ENCODE results near the gene OSBPL7. TPM values are rescaled to one million over a fixed set of nuclear protein-coding genes. Genes with fewer than 3 reads are reported as not detected.

The OSBPL7 gene
- total and polyA plus RNA-seq, 4 donors, result 7.6 to 25.3 (median 11.0) TPM

DNA sequence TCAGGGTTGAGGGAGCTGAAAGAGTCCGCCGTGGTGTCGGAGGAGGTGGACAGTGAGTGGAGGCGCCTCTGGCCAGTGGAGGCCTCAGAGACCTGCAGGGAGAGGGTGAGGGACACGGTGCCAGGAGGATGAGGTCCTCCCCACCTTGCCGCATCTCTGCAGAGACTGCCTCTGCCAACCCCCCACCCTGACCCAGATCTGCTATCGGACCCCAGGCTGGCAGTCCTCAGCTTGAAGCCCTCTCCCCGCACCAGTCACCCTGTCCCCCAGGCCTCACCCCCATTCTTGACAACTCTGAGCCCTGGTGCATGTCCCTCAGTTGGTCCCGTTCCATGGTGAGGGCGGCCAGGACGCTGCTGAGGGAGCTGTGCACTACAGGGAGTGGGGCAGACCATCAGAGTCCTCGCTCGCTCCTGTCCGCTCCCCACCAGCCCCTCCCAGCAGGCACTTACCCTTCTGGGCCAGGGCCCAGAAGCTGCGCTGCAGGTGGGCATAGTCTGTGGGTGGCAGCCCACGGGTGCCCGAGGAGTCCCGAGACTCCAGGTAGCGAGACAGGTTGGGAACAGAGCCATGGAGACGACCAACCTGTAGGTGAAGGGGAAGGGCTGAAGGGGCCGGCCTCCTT lies 5.4 kb downstream of the OSBPL7 start:
- DNase-seq, result no peak
- 96% methylated on average over 20 to 21 of the region's 21 CpGs for WGBS, 2 donors

GRCh38 chr17:47815106-47815918 lies 6.3 kb downstream of the OSBPL7 start:
- no peaks in the 10 kb centered on the region for H3K9me3 ChIP-seq (ENCODE audit: control insufficient read depth in 4 of 4, insufficient read depth in 3 of 4, low read length in 3 of 4)
- no peak overlapping the region for H3K4me3 ChIP-seq
- peaks cover 3 to 68% (median 16%) of the 10 kb centered on the region in 4 donors for H3K36me3 ChIP-seq (ENCODE audit: control insufficient read depth in 4 of 4, insufficient read depth in 4 of 4, low read length in 4 of 4)
- no peak for ATAC-seq (ENCODE audit: insufficient read depth, low FRiP score)
- peaks cover 0 to 10% (median 4%) of the 10 kb centered on the region in 5 donors for H3K4me1 ChIP-seq (ENCODE audit: control insufficient read depth in 5 of 5, insufficient read depth in 5 of 5, low read length in 5 of 5)
- WGBS, 2 donors, result 92 to 96% methylated on average over 21 of the region's 21 CpGs
- no peak overlapping the region for H3K27ac ChIP-seq (ENCODE audit: low read depth in 1 of 2, low read length in 1 of 2)
- no peak for DNase-seq
- TF ChIP-seq, protein P1, sequence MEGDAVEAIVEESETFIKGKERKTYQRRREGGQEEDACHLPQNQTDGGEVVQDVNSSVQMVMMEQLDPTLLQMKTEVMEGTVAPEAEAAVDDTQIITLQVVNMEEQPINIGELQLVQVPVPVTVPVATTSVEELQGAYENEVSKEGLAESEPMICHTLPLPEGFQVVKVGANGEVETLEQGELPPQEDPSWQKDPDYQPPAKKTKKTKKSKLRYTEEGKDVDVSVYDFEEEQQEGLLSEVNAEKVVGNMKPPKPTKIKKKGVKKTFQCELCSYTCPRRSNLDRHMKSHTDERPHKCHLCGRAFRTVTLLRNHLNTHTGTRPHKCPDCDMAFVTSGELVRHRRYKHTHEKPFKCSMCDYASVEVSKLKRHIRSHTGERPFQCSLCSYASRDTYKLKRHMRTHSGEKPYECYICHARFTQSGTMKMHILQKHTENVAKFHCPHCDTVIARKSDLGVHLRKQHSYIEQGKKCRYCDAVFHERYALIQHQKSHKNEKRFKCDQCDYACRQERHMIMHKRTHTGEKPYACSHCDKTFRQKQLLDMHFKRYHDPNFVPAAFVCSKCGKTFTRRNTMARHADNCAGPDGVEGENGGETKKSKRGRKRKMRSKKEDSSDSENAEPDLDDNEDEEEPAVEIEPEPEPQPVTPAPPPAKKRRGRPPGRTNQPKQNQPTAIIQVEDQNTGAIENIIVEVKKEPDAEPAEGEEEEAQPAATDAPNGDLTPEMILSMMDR (IDR thresholded peaks at IDR 0.05; ENCODE audit: control extremely low read depth, extremely low read depth), result no peak
- H3K9ac ChIP-seq (ENCODE audit: insufficient read depth in 1 of 2, low read length in 2 of 2), result no peak overlapping the region
- H3K27me3 ChIP-seq (ENCODE audit: control insufficient read depth in 3 of 3, insufficient read depth in 3 of 3, low read length in 2 of 3), result no peaks in the 10 kb centered on the region

More for the DNA sequence above, 5.4 kb downstream of the OSBPL7 start:
- Histone ChIP-seq H3K27ac (ENCODE audit: low read depth in 1 of 2, low read length in 1 of 2) (no peak overlapping the region), H3K27me3 (ENCODE audit: control insufficient read depth in 3 of 3, insufficient read depth in 3 of 3, low read length in 2 of 3) (no peaks in the 10 kb centered on the region), H3K4me3 (no peak overlapping the region), H3K9me3 (ENCODE audit: control insufficient read depth in 4 of 4, insufficient read depth in 3 of 4, low read length in 3 of 4) (no peaks in the 10 kb centered on the region), H3K4me1 (ENCODE audit: control insufficient read depth in 5 of 5, insufficient read depth in 5 of 5, low read length in 5 of 5) (peaks cover 0 to 14% (median 2%) of the 10 kb centered on the region in 5 donors), H3K36me3 (ENCODE audit: control insufficient read depth in 4 of 4, insufficient read depth in 4 of 4, low read length in 4 of 4) (peaks cover 0 to 67% (median 14%) of the 10 kb centered on the region in 4 donors), H3K9ac (ENCODE audit: insufficient read depth in 1 of 2, low read length in 2 of 2) (no peak overlapping the region)
- no peak for ATAC-seq (ENCODE audit: insufficient read depth, low FRiP score)
- TF ChIP-seq, protein P1 (IDR thresholded peaks at IDR 0.05; ENCODE audit: control extremely low read depth, extremely low read depth), result no peak

GRCh38 chr17:47813512-47814031 lies 8.0 kb downstream of the OSBPL7 start:
- H3K27me3 ChIP-seq (ENCODE audit: control insufficient read depth in 3 of 3, insufficient read depth in 3 of 3, low read length in 2 of 3), result no peaks in the 10 kb centered on the region
- H3K9ac ChIP-seq (ENCODE audit: insufficient read depth in 1 of 2, low read length in 2 of 2), result no peak overlapping the region
- H3K4me1 ChIP-seq (ENCODE audit: control insufficient read depth in 5 of 5, insufficient read depth in 5 of 5, low read length in 5 of 5), result peaks cover 0 to 9% (median 3%) of the 10 kb centered on the region in 5 donors
- H3K4me3 ChIP-seq, result no peak overlapping the region
- no peaks in the 10 kb centered on the region for H3K9me3 ChIP-seq (ENCODE audit: control insufficient read depth in 4 of 4, insufficient read depth in 3 of 4, low read length in 3 of 4)
- ATAC-seq (ENCODE audit: insufficient read depth, low FRiP score), result no peak
- no peak for DNase-seq
- peaks cover 3 to 73% (median 17%) of the 10 kb centered on the region in 4 donors for H3K36me3 ChIP-seq (ENCODE audit: control insufficient read depth in 4 of 4, insufficient read depth in 4 of 4, low read length in 4 of 4)
- 96% methylated on average over 22 of the region's 22 CpGs for WGBS, 2 donors
- TF ChIP-seq, protein P1 (IDR thresholded peaks at IDR 0.05; ENCODE audit: control extremely low read depth, extremely low read depth), result no peak
- H3K27ac ChIP-seq (ENCODE audit: low read depth in 1 of 2, low read length in 1 of 2), result no peak overlapping the region
